GM10266 (cell line): ENCODE results near the gene AMELX.

ENCODE experiments used
- DNase-seq: peaks from one replicate; pipeline ENCODE4 v3.0.0; 2012; ENCODE audit errors: extremely low spot score
- CTCF ChIP-seq: IDR thresholded peaks from 2 replicates; pipeline ENCODE4 v1.5.1; 2012; ENCODE audit warnings: mild to moderate bottlenecking, low read depth; ENCODE audit not compliant: control insufficient read depth, insufficient read depth; ENCODE audit errors: missing control alignments

Gene AMELX

GRCh38 chrX:11264925-11265324 lies 28.3 kb upstream of the AMELX start:
- no peak for TF ChIP-seq CTCF
- no peak for DNase-seq

GRCh38 chrX:11265352-11265751 lies 27.9 kb upstream of the AMELX start:
- no peak for DNase-seq
- TF ChIP-seq CTCF, result no peak

GRCh38 chrX:11266573-11267003 lies 26.6 kb upstream of the AMELX start:
- no peak for TF ChIP-seq CTCF
- DNase-seq, result no peak

GRCh38 chrX:11267425-11267824 lies 25.8 kb upstream of the AMELX start:
- DNase-seq, result no peak
- no peak for TF ChIP-seq CTCF

- DNase-seq, result no peak
- TF ChIP-seq CTCF, result no peak
These were observed 24.2 kb upstream of the AMELX start for GRCh38 chrX:11269006-11269405.

GRCh38 chrX:11269996-11270395 lies 23.2 kb upstream of the AMELX start:
- no peak for TF ChIP-seq CTCF
- no peak for DNase-seq

- TF ChIP-seq CTCF, result no peak
- DNase-seq, result no peak
These were observed 20.9 kb upstream of the AMELX start for GRCh38 chrX:11272290-11272689.
